Measurements from ENCODE around the gene AK8.
A peak's percentile ranks its signal among the peaks of the same experiment; 100 is the strongest.

The AK8 gene

GRCh38 chr9:132877824-132878694, at the start of gene AK8:
AK8 (minus strand) TSS chr9:132878284; CDS start chr9:132878255, 29 bp downstream.
- peak; percentile 97 for DNase-seq (ENCODE audit: low spot score)
- ChIA-PET CTCF (interaction anchor here (0.7 to 1.6 kb wide), 4 partner anchors 23 to 758 kb away, joined by 3 to 5 read pairs (median 3); no protein-coding TSS in a partner anchor), POLR2A (ENCODE audit: low non-redundant PET) (interaction anchor here (0.7 kb wide), 1 partner anchor 24 kb away, joined by 3 read pairs; no protein-coding TSS in a partner anchor)
- TF ChIP-seq, protein P1, sequence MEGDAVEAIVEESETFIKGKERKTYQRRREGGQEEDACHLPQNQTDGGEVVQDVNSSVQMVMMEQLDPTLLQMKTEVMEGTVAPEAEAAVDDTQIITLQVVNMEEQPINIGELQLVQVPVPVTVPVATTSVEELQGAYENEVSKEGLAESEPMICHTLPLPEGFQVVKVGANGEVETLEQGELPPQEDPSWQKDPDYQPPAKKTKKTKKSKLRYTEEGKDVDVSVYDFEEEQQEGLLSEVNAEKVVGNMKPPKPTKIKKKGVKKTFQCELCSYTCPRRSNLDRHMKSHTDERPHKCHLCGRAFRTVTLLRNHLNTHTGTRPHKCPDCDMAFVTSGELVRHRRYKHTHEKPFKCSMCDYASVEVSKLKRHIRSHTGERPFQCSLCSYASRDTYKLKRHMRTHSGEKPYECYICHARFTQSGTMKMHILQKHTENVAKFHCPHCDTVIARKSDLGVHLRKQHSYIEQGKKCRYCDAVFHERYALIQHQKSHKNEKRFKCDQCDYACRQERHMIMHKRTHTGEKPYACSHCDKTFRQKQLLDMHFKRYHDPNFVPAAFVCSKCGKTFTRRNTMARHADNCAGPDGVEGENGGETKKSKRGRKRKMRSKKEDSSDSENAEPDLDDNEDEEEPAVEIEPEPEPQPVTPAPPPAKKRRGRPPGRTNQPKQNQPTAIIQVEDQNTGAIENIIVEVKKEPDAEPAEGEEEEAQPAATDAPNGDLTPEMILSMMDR (conservative IDR thresholded peaks at IDR 0.05; ENCODE audit: low read depth) = no peak
- peak within 1 kb of the TSS; percentile 64 for H3K27ac ChIP-seq

GRCh38 chr9:132927704-132928103, 49.6 kb upstream of the AK8 start:
- ChIA-PET CTCF (interaction anchor here (0.5 kb wide), 1 partner anchor 14 kb away, joined by 3 read pairs; no protein-coding TSS in a partner anchor), POLR2A (ENCODE audit: low non-redundant PET) (no interaction called here)
- H3K27ac ChIP-seq = no peak overlapping the region
- no peak for DNase-seq (ENCODE audit: low spot score)
- TF ChIP-seq, protein P1 (conservative IDR thresholded peaks at IDR 0.05; ENCODE audit: low read depth) = no peak

GRCh38 chr9:132923346-132923902, 45.3 kb upstream of the AK8 start:
- CTCF ChIA-PET = interaction anchor here (0.5 to 0.6 kb wide), 3 partner anchors 98 to 1070 kb away, joined by 3 to 4 read pairs (median 4); no protein-coding TSS in a partner anchor
- TF ChIP-seq, protein P1 (conservative IDR thresholded peaks at IDR 0.05; ENCODE audit: low read depth) = no peak
- POLR2A ChIA-PET (ENCODE audit: low non-redundant PET) = no interaction called here
- peak; percentile 94 for DNase-seq (ENCODE audit: low spot score)
- H3K27ac ChIP-seq = no peak overlapping the region

DNA sequence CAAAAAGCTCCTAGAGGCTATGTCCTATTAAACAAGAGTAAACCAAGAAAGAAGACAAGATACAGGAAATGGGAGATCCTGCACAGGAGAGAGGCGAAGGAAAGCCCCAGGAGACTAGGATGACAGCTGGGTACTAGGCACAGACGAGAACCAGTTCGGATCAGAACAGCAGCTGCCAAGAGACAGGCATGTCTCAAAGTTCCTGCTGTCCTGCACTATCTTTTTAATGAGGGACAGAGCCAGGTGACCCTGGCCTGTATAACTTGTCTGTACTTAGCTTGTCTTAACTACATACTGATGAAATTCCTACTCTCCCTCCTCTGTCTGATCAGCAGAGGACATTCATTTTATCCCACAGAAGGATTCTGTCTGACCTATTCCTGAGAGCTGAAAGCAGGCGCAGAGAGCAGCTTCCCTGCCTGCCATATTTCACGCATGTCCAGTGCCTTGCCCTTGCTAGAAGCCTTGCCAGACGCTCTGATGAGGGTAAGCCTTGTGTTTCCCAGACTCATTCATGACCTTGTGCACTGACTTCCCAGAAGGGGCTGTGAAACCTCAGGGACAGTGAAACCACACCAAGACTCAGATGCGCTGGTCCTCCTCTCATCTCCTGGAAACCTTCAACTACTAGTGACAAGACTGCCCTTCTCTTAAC, 41.7 kb upstream of the AK8 start:
- POLR2A ChIA-PET (ENCODE audit: low non-redundant PET) = interaction anchor here (0.5 kb wide), 1 partner anchor 259 kb away, joined by 11 read pairs; no protein-coding TSS in a partner anchor
- CTCF ChIA-PET = interaction anchor here (1.5 kb wide), 1 partner anchor 102 kb away, joined by 3 read pairs; no protein-coding TSS in a partner anchor
- no peak for DNase-seq (ENCODE audit: low spot score)
- no peak overlapping the region for H3K27ac ChIP-seq
- TF ChIP-seq, protein P1 (conservative IDR thresholded peaks at IDR 0.05; ENCODE audit: low read depth) = no peak

GRCh38 chr9:132914924-132915323, 36.8 kb upstream of the AK8 start:
- ChIA-PET CTCF (interaction anchor here (0.6 to 0.9 kb wide), 3 partner anchors 13 to 1517 kb away, joined by 4 to 5 read pairs (median 5); no protein-coding TSS in a partner anchor), POLR2A (ENCODE audit: low non-redundant PET) (no interaction called here)
- TF ChIP-seq, protein P1 (conservative IDR thresholded peaks at IDR 0.05; ENCODE audit: low read depth) = no peak
- DNase-seq (ENCODE audit: low spot score) = no peak
- no peak overlapping the region for H3K27ac ChIP-seq

- ChIA-PET CTCF (no interaction called here), POLR2A (ENCODE audit: low non-redundant PET) (no interaction called here)
- TF ChIP-seq, protein P1 (conservative IDR thresholded peaks at IDR 0.05; ENCODE audit: low read depth) = no peak
- DNase-seq (ENCODE audit: low spot score) = no peak
- no peak overlapping the region for H3K27ac ChIP-seq
Observed at GRCh38 chr9:132912131-132912530, 34.0 kb upstream of the AK8 start.

All from RWPE1 (cell line).